ENCODE data around the gene GTPBP4. TPM values are rescaled to one million over a fixed set of nuclear protein-coding genes. Genes with fewer than 3 reads are reported as not detected.
"Not testable (repeated sequence)": the region's sequence is repeated elsewhere in the genome, so short reads cannot be mapped to it uniquely, and the experiment has no call there.

Gene GTPBP4
- total and polyA plus RNA-seq, 10 donors = 16.6 to 48.6 (median 31.2) TPM

DNA sequence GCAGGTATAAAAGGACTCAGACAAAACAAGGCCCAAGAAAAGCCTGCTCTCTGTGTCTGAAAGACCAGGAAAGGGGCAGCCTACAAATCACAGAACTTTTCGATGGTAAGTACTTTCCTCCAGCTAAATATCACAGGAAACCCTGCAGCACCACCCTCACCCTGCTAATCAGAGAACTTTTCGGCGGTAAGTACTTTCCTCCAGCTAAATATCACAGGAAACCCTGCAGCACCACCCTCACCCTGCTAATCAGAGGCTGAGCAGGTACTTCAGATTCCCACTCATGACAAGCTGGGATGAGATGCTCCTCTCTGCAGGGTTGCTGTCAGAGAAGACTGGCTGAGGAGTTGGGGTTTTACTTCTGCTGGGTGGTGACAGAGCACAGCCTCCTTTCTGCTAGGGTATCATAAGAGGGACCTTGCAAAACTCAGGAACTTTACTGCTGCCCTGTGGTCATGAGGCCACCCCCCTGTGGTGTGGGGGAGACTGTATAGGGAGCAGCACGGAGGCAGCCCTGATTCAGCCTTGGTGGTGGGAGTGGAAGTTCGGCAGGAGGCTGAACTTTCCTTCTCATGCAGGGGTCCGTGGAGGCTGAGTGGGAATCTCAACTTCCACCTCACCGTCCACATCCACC is 75.1 kb downstream of the GTPBP4 start:
- 37 to 66% (median 47%) methylated on average over 5 to 7 of the region's 7 CpGs for WGBS, 5 donors
- peaks cover 31 to 93% (median 65%) of the 10 kb centered on the region in 6 donors for H3K4me1 ChIP-seq
- no peak for DNase-seq
- H3K27ac ChIP-seq = peak overlapping the region; percentile 8 to 100 (median 68)
- intact Hi-C loops (cut with DNase I; ENCODE audit: low total_unique reads) = no loop called here
- peak overlapping the region in 1 of 8 donors; percentile 38 for H3K4me3 ChIP-seq
- peaks cover 0 to 34% (median 4%) of the 10 kb centered on the region in 6 donors for H3K36me3 ChIP-seq
- no peaks in the 10 kb centered on the region for H3K9me3 ChIP-seq
- no peaks in the 10 kb centered on the region for H3K27me3 ChIP-seq (replicated peaks in 1 of 7)
- TF ChIP-seq, protein P1, sequence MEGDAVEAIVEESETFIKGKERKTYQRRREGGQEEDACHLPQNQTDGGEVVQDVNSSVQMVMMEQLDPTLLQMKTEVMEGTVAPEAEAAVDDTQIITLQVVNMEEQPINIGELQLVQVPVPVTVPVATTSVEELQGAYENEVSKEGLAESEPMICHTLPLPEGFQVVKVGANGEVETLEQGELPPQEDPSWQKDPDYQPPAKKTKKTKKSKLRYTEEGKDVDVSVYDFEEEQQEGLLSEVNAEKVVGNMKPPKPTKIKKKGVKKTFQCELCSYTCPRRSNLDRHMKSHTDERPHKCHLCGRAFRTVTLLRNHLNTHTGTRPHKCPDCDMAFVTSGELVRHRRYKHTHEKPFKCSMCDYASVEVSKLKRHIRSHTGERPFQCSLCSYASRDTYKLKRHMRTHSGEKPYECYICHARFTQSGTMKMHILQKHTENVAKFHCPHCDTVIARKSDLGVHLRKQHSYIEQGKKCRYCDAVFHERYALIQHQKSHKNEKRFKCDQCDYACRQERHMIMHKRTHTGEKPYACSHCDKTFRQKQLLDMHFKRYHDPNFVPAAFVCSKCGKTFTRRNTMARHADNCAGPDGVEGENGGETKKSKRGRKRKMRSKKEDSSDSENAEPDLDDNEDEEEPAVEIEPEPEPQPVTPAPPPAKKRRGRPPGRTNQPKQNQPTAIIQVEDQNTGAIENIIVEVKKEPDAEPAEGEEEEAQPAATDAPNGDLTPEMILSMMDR (IDR thresholded peaks at IDR 0.05 in 8 of 11, conservative IDR thresholded peaks at IDR 0.05 in 3 of 11) = no peak
- TF ChIP-seq POLR2AphosphoS5 (IDR thresholded peaks at IDR 0.05) (peak in 1 of 3 donors; percentile 10), POLR2A (IDR thresholded peaks at IDR 0.05) (no peak)

DNA sequence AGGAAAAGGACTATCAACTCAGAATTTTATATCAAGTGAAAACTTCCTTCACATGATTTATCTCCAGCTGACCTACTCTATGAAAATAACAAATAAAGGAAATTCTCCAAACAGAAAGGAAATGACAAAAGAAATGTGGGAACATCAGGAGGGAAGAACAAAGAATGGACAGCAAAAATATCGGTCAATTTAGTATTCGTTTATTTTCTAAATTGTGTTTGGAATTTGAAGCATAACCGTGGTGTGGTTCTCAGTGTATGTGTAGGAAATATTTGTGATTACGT is 76.7 kb downstream of the GTPBP4 start:
- H3K27me3 ChIP-seq (replicated peaks in 1 of 7) = no peaks in the 10 kb centered on the region
- H3K27ac ChIP-seq = peak overlapping the region in 7 of 8 donors; percentile 43 to 100 (median 70)
- DNase-seq = no peak
- intact Hi-C loops (cut with DNase I; ENCODE audit: low total_unique reads) = no loop called here
- peaks cover 0 to 20% (median 0%) of the 10 kb centered on the region in 6 donors for H3K36me3 ChIP-seq
- peaks cover 24 to 93% (median 56%) of the 10 kb centered on the region in 6 donors for H3K4me1 ChIP-seq
- TF ChIP-seq POLR2AphosphoS5 (IDR thresholded peaks at IDR 0.05) = no peak
- TF ChIP-seq, protein P1 (IDR thresholded peaks at IDR 0.05 in 8 of 11, conservative IDR thresholded peaks at IDR 0.05 in 3 of 11) = no peak
- TF ChIP-seq POLR2A (IDR thresholded peaks at IDR 0.05) = no peak
- H3K9me3 ChIP-seq = no peaks in the 10 kb centered on the region
- 65 to 86% (median 75%) methylated on average over 4 of the region's 4 CpGs for WGBS, 5 donors
- H3K4me3 ChIP-seq = no peak overlapping the region

DNA sequence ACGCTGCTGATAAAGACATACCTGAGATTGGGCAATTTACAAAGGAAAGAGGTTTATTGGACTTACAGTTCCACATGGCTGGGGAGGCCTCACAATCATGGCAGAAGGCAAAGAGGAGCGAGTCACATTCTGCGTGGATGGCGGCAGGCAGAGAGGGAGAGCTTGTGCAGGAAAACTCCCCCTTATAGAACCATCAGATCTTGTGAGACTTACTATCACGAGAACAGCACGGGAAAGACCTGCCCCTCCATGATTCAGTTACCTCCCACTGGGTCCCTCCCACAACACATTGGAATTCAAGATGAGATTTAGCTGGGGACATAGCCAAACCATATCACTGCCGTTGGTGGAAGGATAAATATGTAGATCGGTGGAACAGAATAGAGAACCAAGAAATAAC is 78.5 kb downstream of the GTPBP4 start:
- peaks cover 18 to 88% (median 40%) of the 10 kb centered on the region in 6 donors for H3K4me1 ChIP-seq
- DNase-seq; H3K9me3 ChIP-seq; intact Hi-C loops (cut with DNase I; ENCODE audit: low total_unique reads); H3K27me3 ChIP-seq (replicated peaks in 1 of 7); H3K4me3 ChIP-seq: not testable (repeated sequence)
- H3K27ac ChIP-seq = peak overlapping the region in 1 of 8 donors; percentile 1
- WGBS, 5 donors = 91 to 97% (median 93%) methylated on average over 8 of the region's 8 CpGs
- peaks cover 0 to 18% (median 0%) of the 10 kb centered on the region in 6 donors for H3K36me3 ChIP-seq

DNA sequence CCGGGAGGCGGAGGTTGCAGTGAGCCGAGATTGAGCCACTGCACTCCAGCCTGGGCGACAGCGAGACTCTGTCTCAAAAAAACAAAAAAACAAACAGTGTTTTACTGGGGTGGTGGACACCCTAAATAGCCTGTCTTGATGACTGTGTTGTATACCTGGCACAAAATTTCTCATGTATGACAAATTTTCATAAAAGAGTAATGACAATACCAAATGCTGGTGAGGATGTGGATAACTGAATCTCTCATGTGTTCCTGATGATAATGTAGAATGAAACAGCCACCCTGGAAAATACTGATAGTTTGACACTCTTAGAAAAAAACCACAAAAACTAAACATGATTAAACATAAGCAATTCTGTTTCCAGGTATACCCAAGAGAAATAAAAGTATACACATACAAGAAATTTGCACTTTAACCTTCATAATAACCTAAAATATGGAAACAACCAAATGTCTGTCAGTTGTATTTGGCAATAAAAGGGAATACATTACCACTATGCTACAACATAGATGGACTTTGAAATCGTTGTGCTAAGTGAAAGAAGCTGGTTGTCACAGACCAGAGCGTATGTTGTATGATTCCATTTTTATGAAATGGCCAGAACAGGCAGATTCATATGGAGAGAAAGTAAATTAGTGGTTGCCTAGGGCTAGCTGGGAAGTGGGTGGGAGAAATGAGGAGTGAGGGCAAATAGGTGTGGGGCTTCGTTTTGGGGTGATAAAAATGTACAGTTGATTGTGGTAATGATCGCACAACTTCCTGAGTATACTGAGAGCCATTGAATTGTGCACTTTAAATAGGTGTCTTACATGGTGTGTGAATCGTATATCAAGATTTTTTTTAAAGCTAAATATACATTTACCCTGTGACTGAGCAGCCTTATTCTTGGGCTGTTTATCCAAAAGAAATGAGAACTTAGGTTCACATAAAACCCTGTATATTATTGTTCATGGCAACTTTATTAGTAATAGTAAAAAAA is 80.4 kb downstream of the GTPBP4 start:
- no peaks in the 10 kb centered on the region for H3K27me3 ChIP-seq (replicated peaks in 1 of 7)
- peak overlapping the region in 3 of 8 donors; percentile 66 to 68 (median 67) for H3K27ac ChIP-seq
- H3K36me3 ChIP-seq = peaks cover 0 to 29% (median 18%) of the 10 kb centered on the region in 6 donors
- H3K4me3 ChIP-seq = no peak overlapping the region
- TF ChIP-seq POLR2AphosphoS5 (IDR thresholded peaks at IDR 0.05) = no peak
- no peak for TF ChIP-seq POLR2A (IDR thresholded peaks at IDR 0.05)
- TF ChIP-seq, protein P1 (IDR thresholded peaks at IDR 0.05 in 8 of 11, conservative IDR thresholded peaks at IDR 0.05 in 3 of 11) = no peak
- intact Hi-C loops (cut with DNase I; ENCODE audit: low total_unique reads) = no loop called here
- H3K4me1 ChIP-seq = peaks cover 5 to 72% (median 21%) of the 10 kb centered on the region in 6 donors
- WGBS, 5 donors = 67 to 85% (median 76%) methylated on average over 10 of the region's 10 CpGs
- no peak for DNase-seq
- H3K9me3 ChIP-seq = no peaks in the 10 kb centered on the region

Other genes with a start within 250 kb of the GTPBP4 start
- 100 to 1,000 TPM in 4 of 7 donors, 10 to 100 TPM in 3; 78.8 to 163 (median 105) TPM for gene LARP4B, start 56.7 kb upstream of the GTPBP4 start, total RNA-seq
- gene LARP4B, start 56.7 kb upstream of the GTPBP4 start, polyA plus RNA-seq = 10 to 100 TPM; 12.7 to 17.7 (median 14.3) TPM
- not detected for gene IDI2, start 37.4 kb downstream of the GTPBP4 start, total RNA-seq
- gene IDI2, start 37.4 kb downstream of the GTPBP4 start, polyA plus RNA-seq = under 1 TPM in 2 of 3 donors, not detected in 1; 0.06 to 0.09 TPM
- gene IDI1, start 60.7 kb downstream of the GTPBP4 start, total RNA-seq = 100 to 1,000 TPM in 1 of 7 donors, 10 to 100 TPM in 6; 43.9 to 136 (median 62.6) TPM
- gene IDI1, start 60.7 kb downstream of the GTPBP4 start, polyA plus RNA-seq = 10 to 100 TPM; 47.9 to 75.3 (median 68.5) TPM
- gene WDR37, start 68.0 kb downstream of the GTPBP4 start, total RNA-seq = 10 to 100 TPM; 29.2 to 60.6 (median 40.4) TPM
- 10 to 100 TPM in 2 of 3 donors, 1 to 10 TPM in 1; 8.4 to 13.7 (median 10.8) TPM for gene WDR37, start 68.0 kb downstream of the GTPBP4 start, polyA plus RNA-seq

Measured in spleen (tissue), 11 donors.